Common myeloid progenitor, CD34-positive (primary cell): ENCODE results near the gene ZNG1F.
A peak's percentile ranks its signal among the peaks of the same experiment; 100 is the strongest.
"Not testable (repeated sequence)": the region's sequence is repeated elsewhere in the genome, so short reads cannot be mapped to it uniquely, and the experiment has no call there.

Experiments used
- CTCF ChIA-PET: fragments of 350-600 bp; sonication (Branson Sonifier 250); formaldehyde crosslinking; loops from one replicate; lab custom pipeline; 2021; ENCODE audit warnings: antibody characterized with exemption; lab: Charles Lee
- POLR2A ChIA-PET: fragments of 350-600 bp; sonication (Branson Sonifier 250); formaldehyde crosslinking; loops from one replicate; lab custom pipeline; 2021; ENCODE audit warnings: antibody characterized with exemption; lab: Charles Lee
- DNase-seq, 3 donors: peaks; one replicate each; pipeline versions ENCODE4 v3.0.0 to v3.0.0-alpha.2; 2013
- H3K27ac ChIP-seq, 2 experiments: 1 replicate in 1 of 2; 2 replicates in 1 of 2; pipeline ENCODE4 v1.7.0; 2013; ENCODE audit warnings: inconsistent platforms in 2 of 2, low read length in 2 of 2, mild to moderate bottlenecking in 2 of 2, low read depth in 1 of 2, moderate library complexity in 1 of 2; ENCODE audit not compliant: severe bottlenecking in 2 of 2, insufficient read depth in 1 of 2, poor library complexity in 1 of 2
- H3K27me3 ChIP-seq, 5 experiments: replicated peaks in 2 of 5; 1 replicate in 3 of 5; 2 replicates in 2 of 5; pipeline versions ENCODE4 v1.6.1 to v1.7.0; 2013; ENCODE audit warnings: low read length in 4 of 5, mild to moderate bottlenecking in 2 of 5, moderate library complexity in 2 of 5, inconsistent platforms in 1 of 5; ENCODE audit not compliant: insufficient read depth in 5 of 5, control insufficient read depth in 4 of 5
- H3K36me3 ChIP-seq, 4 experiments: 1 replicate in 2 of 4; 2 replicates in 2 of 4; pipeline versions ENCODE4 v1.6.1 to v1.7.0; 2013; ENCODE audit warnings: low read length in 3 of 4, control low read depth in 1 of 4, mild to moderate bottlenecking in 1 of 4; ENCODE audit not compliant: control insufficient read depth in 4 of 4, insufficient read depth in 4 of 4
- H3K4me1 ChIP-seq, 4 experiments: 1 replicate in 3 of 4; 2 replicates in 1 of 4; pipeline versions ENCODE4 v1.6.1 to v1.7.1; 2013; ENCODE audit warnings: low read length in 3 of 4, mild to moderate bottlenecking in 3 of 4, control low read depth in 1 of 4, inconsistent platforms in 1 of 4, moderate library complexity in 1 of 4; ENCODE audit not compliant: control insufficient read depth in 4 of 4, insufficient read depth in 4 of 4; ENCODE audit errors: control extremely low read depth in 1 of 4
- H3K4me3 ChIP-seq, 7 experiments: 1 replicate in 4 of 7; 2 replicates in 3 of 7; pipeline versions ENCODE4 v1.5.1 to v1.7.0; 2013; ENCODE audit warnings: mild to moderate bottlenecking in 7 of 7, low read length in 6 of 7, moderate library complexity in 6 of 7, inconsistent platforms in 2 of 7, low read depth in 2 of 7, control low read depth in 1 of 7; ENCODE audit not compliant: insufficient read depth in 4 of 7, control insufficient read depth in 1 of 7; ENCODE audit errors: extremely low read depth in 1 of 7
- H3K9me3 ChIP-seq, 5 experiments: 1 replicate in 4 of 5; 2 replicates in 1 of 5; pipeline versions ENCODE4 v1.6.1 to v1.7.1; 2013; ENCODE audit warnings: low read length in 4 of 5, mild to moderate bottlenecking in 2 of 5, inconsistent platforms in 1 of 5, low read depth in 1 of 5, moderate library complexity in 1 of 5; ENCODE audit not compliant: control insufficient read depth in 4 of 5, insufficient read depth in 2 of 5; ENCODE audit errors: control extremely low read depth in 1 of 5
- WGBS: methylation state at CpG from one replicate; pipeline ENCODE4 v1.1.5; 2013; ENCODE audit not compliant: insufficient coverage; 5-methylcytosine and 5-hydroxymethylcytosine counted together

The ZNG1F gene

GRCh38 chr9:41230418-41230817, 41.3 kb upstream of the ZNG1F start:
- H3K27ac ChIP-seq, H3K27me3 ChIP-seq, H3K4me3 ChIP-seq, CTCF ChIA-PET, H3K4me1 ChIP-seq, POLR2A ChIA-PET, H3K36me3 ChIP-seq: not testable (repeated sequence)
- peak in 2 of 3 donors; percentile 3 to 6 for DNase-seq
- H3K9me3 ChIP-seq: peaks cover 0 to 16% (median 13%) of the 10 kb centered on the region in 5 experiments
- 90% methylated on average over 2 of the region's 3 CpGs for WGBS

GRCh38 chr9:41229408-41230401, 40.6 kb upstream of the ZNG1F start:
- peak in 2 of 3 donors; percentile 13 to 30 for DNase-seq

GRCh38 chr9:41219831-41220230, 30.7 kb upstream of the ZNG1F start:
- H3K27ac ChIP-seq, H3K9me3 ChIP-seq, H3K36me3 ChIP-seq, DNase-seq, CTCF ChIA-PET, H3K4me3 ChIP-seq, POLR2A ChIA-PET, H3K27me3 ChIP-seq, H3K4me1 ChIP-seq: not testable (repeated sequence)
- WGBS: no CpG with 5 or more reads among the region's 4 CpGs

More at GRCh38 chr9:41229408-41230401, 40.6 kb upstream of the ZNG1F start:
- ChIA-PET CTCF (no interaction called here), POLR2A (no interaction called here)
- H3K4me3 ChIP-seq: no peak overlapping the region
- H3K36me3 ChIP-seq: no peaks in the 10 kb centered on the region
- H3K4me1 ChIP-seq: no peaks in the 10 kb centered on the region
- peaks cover 0 to 3% (median 0%) of the 10 kb centered on the region in 5 experiments for H3K27me3 ChIP-seq
- WGBS: 57% methylated on average over 7 of the region's 7 CpGs
- H3K27ac ChIP-seq: no peak overlapping the region
- peaks cover 0 to 12% (median 8%) of the 10 kb centered on the region in 5 experiments for H3K9me3 ChIP-seq

GRCh38 chr9:41188439-41188838, 678 bp downstream of the ZNG1F start:
- DNase-seq, CTCF ChIA-PET, H3K9me3 ChIP-seq, H3K4me1 ChIP-seq, H3K4me3 ChIP-seq, H3K27me3 ChIP-seq, POLR2A ChIA-PET, H3K27ac ChIP-seq, H3K36me3 ChIP-seq: not testable (repeated sequence)
- no CpG with 5 or more reads among the region's 11 CpGs for WGBS

- H3K27ac ChIP-seq, H3K36me3 ChIP-seq, H3K4me3 ChIP-seq, CTCF ChIA-PET, POLR2A ChIA-PET, DNase-seq, H3K4me1 ChIP-seq, H3K27me3 ChIP-seq, H3K9me3 ChIP-seq: not testable (repeated sequence)
- WGBS: no CpG with 5 or more reads among the region's 4 CpGs
Observed at GRCh38 chr9:41174994-41175393, 14.1 kb downstream of the ZNG1F start.

- H3K9me3 ChIP-seq, H3K4me1 ChIP-seq, DNase-seq, POLR2A ChIA-PET, CTCF ChIA-PET, H3K27ac ChIP-seq, H3K27me3 ChIP-seq, H3K36me3 ChIP-seq, H3K4me3 ChIP-seq: not testable (repeated sequence)
- WGBS: no CpG with 5 or more reads among the region's 18 CpGs
Observed at GRCh38 chr9:41150116-41150515, 39.0 kb downstream of the ZNG1F start.

GRCh38 chr9:41141878-41142277, 47.2 kb downstream of the ZNG1F start:
- POLR2A ChIA-PET, H3K4me1 ChIP-seq, H3K27ac ChIP-seq, CTCF ChIA-PET, H3K36me3 ChIP-seq, DNase-seq, H3K9me3 ChIP-seq, H3K27me3 ChIP-seq, H3K4me3 ChIP-seq: not testable (repeated sequence)
- WGBS: no CpG with 5 or more reads among the region's 2 CpGs
